HepG2 (cell line): Measurements from ENCODE around the gene PCYT2. TPM values are rescaled to one million over a fixed set of nuclear protein-coding genes. Genes with fewer than 3 reads are reported as not detected.

Source experiments
- EZH2 ChIP-seq: conservative IDR thresholded peaks from 2 replicates; pipeline ENCODE4 v1.6.1; 2012; ENCODE audit warnings: mild to moderate bottlenecking, low read depth, low read length, moderate library complexity
- GABPA ChIP-seq, 2 experiments: IDR thresholded peaks; 2 replicates each; pipeline ENCODE4 v1.6.1; 2011 to 2016; ENCODE audit warnings: low read depth in 2 of 2, low read length in 1 of 2, missing biosample characterization in 1 of 2, missing genetic modification characterization in 1 of 2
- GFI1 ChIP-seq: sonication (generic); formaldehyde crosslinking; IDR thresholded peaks from 2 replicates; pipeline ENCODE4 v1.5.0; 2020; ENCODE audit warnings: missing genetic modification reagents, mild to moderate bottlenecking, borderline replicate concordance
- GTF2F1 ChIP-seq: fragments of 150-350 bp; IDR thresholded peaks from 2 replicates; pipeline ENCODE4 v1.6.1; 2014; ENCODE audit warnings: low read length
- IRF2 ChIP-seq: IDR thresholded peaks from 2 replicates; pipeline ENCODE4 v1.6.1; 2018; ENCODE audit warnings: missing genetic modification reagents, missing compliant biosample characterization
- KDM4B ChIP-seq: sonication (generic); formaldehyde crosslinking; IDR thresholded peaks from 2 replicates; pipeline ENCODE4 v1.4.0; 2020; ENCODE audit warnings: missing genetic modification reagents
- NR3C1 ChIP-seq: sonication (generic); formaldehyde crosslinking; IDR thresholded peaks from 2 replicates; pipeline ENCODE4 v1.4.0; 2020; ENCODE audit warnings: missing genetic modification reagents
- RFX1 ChIP-seq: fragments of 450-650 bp; IDR thresholded peaks from 2 replicates; pipeline ENCODE4 v1.6.1; 2017
- TAF1 ChIP-seq: sonication (generic); formaldehyde crosslinking; IDR thresholded peaks from 2 replicates; pipeline ENCODE4 v1.4.0; 2020; ENCODE audit warnings: missing genetic modification reagents
- ZNF264 ChIP-seq: sonication (generic); formaldehyde crosslinking; IDR thresholded peaks from 2 replicates; pipeline ENCODE4 v1.4.0; 2020; ENCODE audit warnings: missing genetic modification reagents
- ZNF292 ChIP-seq: sonication (generic); formaldehyde crosslinking; IDR thresholded peaks from 2 replicates; pipeline ENCODE4 v1.8.1; 2022; ENCODE audit warnings: mild to moderate bottlenecking, low read depth, missing genetic modification reagents, borderline replicate concordance
- ZNF326 ChIP-seq: sonication (generic); formaldehyde crosslinking; IDR thresholded peaks from 2 replicates; pipeline ENCODE4 v1.4.0; 2020; ENCODE audit warnings: missing genetic modification reagents, borderline replicate concordance
- ZNF720 ChIP-seq: sonication (generic); formaldehyde crosslinking; IDR thresholded peaks from 2 replicates; pipeline ENCODE4 v1.4.0; 2020; ENCODE audit warnings: missing genetic modification reagents
- ZSCAN21 ChIP-seq: sonication (generic); formaldehyde crosslinking; IDR thresholded peaks from 2 replicates; pipeline ENCODE4 v1.8.0; 2022; ENCODE audit warnings: mild to moderate bottlenecking, missing genetic modification reagents, moderate library complexity, borderline replicate concordance
- ZSCAN22 ChIP-seq: sonication (generic); formaldehyde crosslinking; IDR thresholded peaks from 2 replicates; pipeline ENCODE4 v1.4.0; 2020; ENCODE audit warnings: mild to moderate bottlenecking, missing genetic modification reagents
- polyA plus RNA-seq, 8 experiments: library from polyadenylated mRNA; depleted of rRNA in 3 of 8; stranded (reverse) in 7 of 8; unstranded in 1 of 8; fragments of >200 nt; fragmentation: Illumina TruSeq in 4 of 8; extraction: Trizol in 4 of 8; gene quantifications; 2 replicates each; pipeline versions ENCODE4 v1.2.1 to v1.2.3, GENCODE V29; 2011 to 2016; ENCODE audit warnings: low read depth in 4 of 8, missing spikeins in 1 of 8, mixed read lengths in 1 of 8; ENCODE audit not compliant: insufficient read depth in 1 of 8
- total RNA-seq, 5 experiments: library from RNA; depleted of rRNA; stranded (reverse); fragments of >200 nt; fragmentation: Illumina TruSeq; extraction: Trizol; gene quantifications; 2 replicates each; pipeline ENCODE4 v1.2.3, GENCODE V29; 2016; ENCODE audit warnings: low read depth in 1 of 5
- TF ChIP-seq, protein P1 (sequence below), 2 experiments: sonication (generic) in 1 of 2; formaldehyde crosslinking in 1 of 2; IDR thresholded peaks; 2 replicates each; pipeline versions ENCODE4 v1.6.1 to v1.9.0; 2014 to 2022; ENCODE audit warnings: antibody characterized with exemption in 1 of 2, borderline replicate concordance in 1 of 2, inconsistent platforms in 1 of 2, low read depth in 1 of 2, missing genetic modification reagents in 1 of 2
- TF ChIP-seq, protein P2 (sequence below): IDR thresholded peaks from 2 replicates; pipeline ENCODE4 v1.4.0; 2020; ENCODE audit warnings: mild to moderate bottlenecking, missing genetic modification reagents

The PCYT2 gene
- total and polyA plus RNA-seq, 2 of the 13 experiments (the other 11 are each of a cell fraction or from before 2014, with no cell fraction given) = 147 to 297 TPM

DNA sequence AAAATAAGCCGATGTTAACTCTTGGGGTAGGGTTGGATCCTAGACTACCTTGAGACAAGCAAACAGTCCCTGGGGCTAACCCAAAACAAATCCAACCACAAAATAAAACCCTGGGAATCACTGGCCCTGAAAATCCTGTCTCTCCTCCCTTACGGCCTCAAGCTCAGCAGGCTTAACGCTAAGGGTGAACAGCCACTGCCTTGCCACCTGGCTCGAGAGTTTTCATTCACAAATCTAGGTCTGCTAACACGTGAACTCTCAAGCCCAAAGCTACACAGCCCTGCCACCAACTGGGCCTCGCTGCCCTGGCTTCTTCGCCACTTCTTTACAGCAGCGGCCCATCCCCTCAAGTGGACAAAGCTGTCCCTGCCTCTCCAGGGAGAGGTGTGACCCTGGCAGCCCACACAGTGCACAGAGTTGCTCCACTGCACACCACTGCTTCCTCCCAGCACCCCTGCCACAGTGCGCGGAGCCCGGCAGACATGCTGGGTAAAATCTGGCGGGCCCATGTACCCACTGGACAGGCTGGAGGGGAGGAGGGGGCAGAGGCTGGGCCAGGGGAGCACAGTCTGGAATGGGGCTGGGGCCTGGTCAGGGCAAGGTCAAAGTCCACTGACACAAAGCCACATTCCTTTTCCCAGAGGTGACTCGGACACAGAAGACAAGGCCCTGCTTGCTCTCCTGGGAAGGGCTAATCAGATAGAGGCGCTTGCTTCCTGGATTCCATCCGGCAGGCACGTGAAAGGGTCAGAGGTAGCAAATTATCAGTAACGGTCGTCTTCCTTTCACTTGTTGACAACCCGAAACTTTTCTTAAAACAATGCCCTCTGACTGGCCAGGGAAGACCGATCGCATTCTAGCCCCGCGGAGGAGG is 996 bp downstream of the PCYT2 start (continued):
- TF ChIP-seq ZNF264 = peak; percentile 93
- no peak for TF ChIP-seq ZNF292
- TF ChIP-seq GABPA (IDR thresholded peaks at IDR 0.05; ENCODE audit: low read depth, low read length) = no peak
- TF ChIP-seq GABPA (CRISPR knock-in tag; IDR thresholded peaks at IDR 0.05; ENCODE audit: low read depth) = peak; percentile 62; the same call in 1 of the 2 replicates
- TF ChIP-seq TAF1 (CRISPR knock-in tag) = peak; percentile 80
- TF ChIP-seq NR3C1 = no peak
- TF ChIP-seq, protein P1, sequence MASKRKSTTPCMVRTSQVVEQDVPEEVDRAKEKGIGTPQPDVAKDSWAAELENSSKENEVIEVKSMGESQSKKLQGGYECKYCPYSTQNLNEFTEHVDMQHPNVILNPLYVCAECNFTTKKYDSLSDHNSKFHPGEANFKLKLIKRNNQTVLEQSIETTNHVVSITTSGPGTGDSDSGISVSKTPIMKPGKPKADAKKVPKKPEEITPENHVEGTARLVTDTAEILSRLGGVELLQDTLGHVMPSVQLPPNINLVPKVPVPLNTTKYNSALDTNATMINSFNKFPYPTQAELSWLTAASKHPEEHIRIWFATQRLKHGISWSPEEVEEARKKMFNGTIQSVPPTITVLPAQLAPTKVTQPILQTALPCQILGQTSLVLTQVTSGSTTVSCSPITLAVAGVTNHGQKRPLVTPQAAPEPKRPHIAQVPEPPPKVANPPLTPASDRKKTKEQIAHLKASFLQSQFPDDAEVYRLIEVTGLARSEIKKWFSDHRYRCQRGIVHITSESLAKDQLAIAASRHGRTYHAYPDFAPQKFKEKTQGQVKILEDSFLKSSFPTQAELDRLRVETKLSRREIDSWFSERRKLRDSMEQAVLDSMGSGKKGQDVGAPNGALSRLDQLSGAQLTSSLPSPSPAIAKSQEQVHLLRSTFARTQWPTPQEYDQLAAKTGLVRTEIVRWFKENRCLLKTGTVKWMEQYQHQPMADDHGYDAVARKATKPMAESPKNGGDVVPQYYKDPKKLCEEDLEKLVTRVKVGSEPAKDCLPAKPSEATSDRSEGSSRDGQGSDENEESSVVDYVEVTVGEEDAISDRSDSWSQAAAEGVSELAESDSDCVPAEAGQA (IDR thresholded peaks at IDR 0.05; ENCODE audit: low read depth) = no peak; the same call in 1 of the 2 replicates
- TF ChIP-seq, protein P1 (CRISPR knock-in tag; IDR thresholded peaks at IDR 0.05; ENCODE audit: borderline replicate concordance) = no peak
- TF ChIP-seq EZH2 = no peak
- peak; percentile 72 for TF ChIP-seq KDM4B (CRISPR knock-in tag)
- TF ChIP-seq ZNF326 (CRISPR knock-in tag) = peak; percentile 30; the same call in 1 of the 2 replicates
- 0 out of 2 replicates have a peak, but pooled peaks have one; percentile 11 for TF ChIP-seq GFI1 (CRISPR knock-in tag)
- peak; percentile 63; the same call in 1 of the 2 replicates for TF ChIP-seq IRF2
- TF ChIP-seq GTF2F1 = no peak
- TF ChIP-seq ZNF720 (CRISPR knock-in tag) = no peak
- TF ChIP-seq ZSCAN22 (CRISPR knock-in tag) = peak; percentile 89; the same call in 1 of the 2 replicates
- no peak for TF ChIP-seq RFX1
- TF ChIP-seq, protein P2, sequence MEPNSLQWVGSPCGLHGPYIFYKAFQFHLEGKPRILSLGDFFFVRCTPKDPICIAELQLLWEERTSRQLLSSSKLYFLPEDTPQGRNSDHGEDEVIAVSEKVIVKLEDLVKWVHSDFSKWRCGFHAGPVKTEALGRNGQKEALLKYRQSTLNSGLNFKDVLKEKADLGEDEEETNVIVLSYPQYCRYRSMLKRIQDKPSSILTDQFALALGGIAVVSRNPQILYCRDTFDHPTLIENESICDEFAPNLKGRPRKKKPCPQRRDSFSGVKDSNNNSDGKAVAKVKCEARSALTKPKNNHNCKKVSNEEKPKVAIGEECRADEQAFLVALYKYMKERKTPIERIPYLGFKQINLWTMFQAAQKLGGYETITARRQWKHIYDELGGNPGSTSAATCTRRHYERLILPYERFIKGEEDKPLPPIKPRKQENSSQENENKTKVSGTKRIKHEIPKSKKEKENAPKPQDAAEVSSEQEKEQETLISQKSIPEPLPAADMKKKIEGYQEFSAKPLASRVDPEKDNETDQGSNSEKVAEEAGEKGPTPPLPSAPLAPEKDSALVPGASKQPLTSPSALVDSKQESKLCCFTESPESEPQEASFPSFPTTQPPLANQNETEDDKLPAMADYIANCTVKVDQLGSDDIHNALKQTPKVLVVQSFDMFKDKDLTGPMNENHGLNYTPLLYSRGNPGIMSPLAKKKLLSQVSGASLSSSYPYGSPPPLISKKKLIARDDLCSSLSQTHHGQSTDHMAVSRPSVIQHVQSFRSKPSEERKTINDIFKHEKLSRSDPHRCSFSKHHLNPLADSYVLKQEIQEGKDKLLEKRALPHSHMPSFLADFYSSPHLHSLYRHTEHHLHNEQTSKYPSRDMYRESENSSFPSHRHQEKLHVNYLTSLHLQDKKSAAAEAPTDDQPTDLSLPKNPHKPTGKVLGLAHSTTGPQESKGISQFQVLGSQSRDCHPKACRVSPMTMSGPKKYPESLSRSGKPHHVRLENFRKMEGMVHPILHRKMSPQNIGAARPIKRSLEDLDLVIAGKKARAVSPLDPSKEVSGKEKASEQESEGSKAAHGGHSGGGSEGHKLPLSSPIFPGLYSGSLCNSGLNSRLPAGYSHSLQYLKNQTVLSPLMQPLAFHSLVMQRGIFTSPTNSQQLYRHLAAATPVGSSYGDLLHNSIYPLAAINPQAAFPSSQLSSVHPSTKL (CRISPR knock-in tag) = peak; percentile 76
- peak; percentile 88 for TF ChIP-seq ZSCAN21
